Endodermal cell (in vitro differentiated cells): ENCODE data around the gene HOXD8. TPM values are rescaled to one million over a fixed set of nuclear protein-coding genes. Genes with fewer than 3 reads are reported as not detected.

Experiments
- DNase-seq: peaks from one replicate; pipeline ENCODE4 v3.0.0-alpha.2; 2017
- H3K27ac ChIP-seq: 2 replicates; pipeline ENCODE4 v1.5.1; 2013; ENCODE audit warnings: mild to moderate bottlenecking, low read depth, low read length, moderate library complexity
- H3K27me3 ChIP-seq: 2 replicates; pipeline ENCODE4 v1.6.1; 2013; ENCODE audit warnings: mild to moderate bottlenecking, low read length, moderate library complexity; ENCODE audit not compliant: insufficient read depth, control insufficient read depth, poor library complexity, severe bottlenecking
- H3K36me3 ChIP-seq: 2 replicates; pipeline ENCODE4 v1.7.0; 2013; ENCODE audit warnings: mild to moderate bottlenecking, low read length, moderate library complexity; ENCODE audit not compliant: control insufficient read depth, insufficient read depth
- H3K4me1 ChIP-seq: one replicate; pipeline ENCODE4 v1.7.0; 2013; ENCODE audit warnings: low read length; ENCODE audit not compliant: control insufficient read depth, insufficient read depth
- H3K4me3 ChIP-seq: 2 replicates; pipeline ENCODE4 v1.5.1; 2013; ENCODE audit warnings: mild to moderate bottlenecking, low read length, moderate library complexity
- H3K9ac ChIP-seq: 2 replicates; pipeline ENCODE4 v1.6.1; 2013; ENCODE audit warnings: mild to moderate bottlenecking, low read length, moderate library complexity; ENCODE audit not compliant: poor library complexity, severe bottlenecking; ENCODE audit errors: extremely low read depth
- H3K9me3 ChIP-seq: 2 replicates; pipeline ENCODE4 v1.6.1; 2013; ENCODE audit warnings: mild to moderate bottlenecking, low read length, moderate library complexity; ENCODE audit not compliant: control insufficient read depth
- H3K27ac Mint-ChIP-seq: 2 replicates; pipeline ENCODE4 v1.8.0; 2020; ENCODE audit warnings: mixed read lengths
- H3K27me3 Mint-ChIP-seq: 2 replicates; pipeline ENCODE4 v1.8.0; 2021; ENCODE audit warnings: mild to moderate bottlenecking, mixed read lengths; ENCODE audit not compliant: insufficient read depth
- H3K36me3 Mint-ChIP-seq: 2 replicates; pipeline ENCODE4 v1.8.0; 2020; ENCODE audit warnings: low read depth, mixed read lengths
- H3K4me1 Mint-ChIP-seq: 2 replicates; pipeline ENCODE4 v1.8.0; 2020; ENCODE audit warnings: mixed read lengths
- H3K4me3 Mint-ChIP-seq: 2 replicates; pipeline ENCODE4 v1.8.0; 2020; ENCODE audit warnings: mild to moderate bottlenecking, moderate library complexity, mixed read lengths
- H3K9me3 Mint-ChIP-seq: 2 replicates; pipeline ENCODE4 v1.8.0; 2020; ENCODE audit warnings: mild to moderate bottlenecking, mixed read lengths
- WGBS, 2 experiments: methylation state at CpG; one replicate each; pipeline versions ENCODE4 v1.1.5 to v1.1.7; 2013; ENCODE audit warnings: missing lambda C conversion rate in 2 of 2, mixed read lengths in 1 of 2; ENCODE audit not compliant: insufficient coverage in 1 of 2, insufficient read length in 1 of 2; 5-methylcytosine and 5-hydroxymethylcytosine counted together
- total RNA-seq, 2 donors: library from RNA; stranded (reverse); fragmentation: NEBNext Ultra II Directional in 1 of 2; extraction: Animal tissue kit (Norgen Biotek cat#: 25700) in 1 of 2; gene quantifications; 2 replicates in 1 of 2; 3 replicates in 1 of 2; pipeline ENCODE4 v1.2.1, GENCODE V29; 2021
- TF ChIP-seq, protein P1 (sequence below): fragments of 200-600 bp; sonication (generic); conservative IDR thresholded peaks from 2 replicates; pipeline ENCODE4 v1.5.0; 2021; ENCODE audit warnings: antibody characterized with exemption, mild to moderate bottlenecking

HOXD8 gene
- total RNA-seq, 2 donors from 2014 or later = not detected

DNA sequence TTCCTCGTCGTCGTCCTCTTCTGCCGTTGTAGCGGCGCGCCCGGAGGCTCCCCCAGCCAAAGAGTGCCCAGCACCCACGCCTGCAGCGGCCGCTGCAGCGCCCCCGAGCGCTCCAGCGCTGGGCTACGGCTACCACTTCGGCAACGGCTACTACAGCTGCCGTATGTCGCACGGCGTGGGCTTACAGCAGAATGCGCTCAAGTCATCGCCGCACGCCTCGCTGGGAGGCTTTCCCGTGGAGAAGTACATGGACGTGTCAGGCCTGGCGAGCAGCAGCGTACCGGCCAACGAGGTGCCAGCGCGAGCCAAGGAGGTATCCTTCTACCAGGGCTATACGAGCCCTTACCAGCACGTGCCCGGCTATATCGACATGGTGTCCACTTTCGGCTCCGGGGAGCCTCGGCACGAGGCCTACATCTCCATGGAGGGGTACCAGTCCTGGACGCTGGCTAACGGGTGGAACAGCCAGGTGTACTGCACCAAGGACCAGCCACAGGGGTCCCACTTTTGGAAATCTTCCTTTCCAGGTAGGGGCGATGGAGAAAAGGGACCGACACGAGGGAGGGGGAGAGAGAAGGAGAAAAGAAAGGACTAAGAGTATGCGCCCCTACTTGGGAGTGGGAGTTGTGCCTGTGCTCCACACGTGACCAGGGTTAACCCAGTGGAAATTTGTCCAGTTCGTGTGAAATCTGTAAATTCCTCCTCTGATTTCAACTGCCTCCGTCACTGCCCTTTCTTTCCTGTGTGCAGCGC lies 36.2 kb upstream of the HOXD8 start:
- peak overlapping the region; percentile 66 for H3K4me3 ChIP-seq
- no peak overlapping the region for H3K27ac ChIP-seq
- peak; percentile 80 for DNase-seq

DNA sequence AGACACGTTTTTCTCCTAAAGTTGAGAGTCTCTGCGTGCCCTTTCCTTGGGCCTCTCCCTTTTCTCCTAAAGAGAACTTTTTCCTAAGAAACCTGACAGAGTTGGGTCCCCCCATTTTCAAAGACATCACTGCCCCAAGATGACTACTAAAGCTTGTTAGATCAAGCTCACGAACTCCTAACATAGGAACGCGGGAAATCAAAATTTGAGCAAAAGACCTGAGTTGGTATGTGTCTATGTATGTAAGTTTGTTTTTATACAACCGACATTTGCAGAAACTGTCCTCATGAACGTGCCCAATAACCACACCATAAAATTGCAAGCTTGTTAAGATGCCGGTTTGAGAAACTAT lies 35.6 kb upstream of the HOXD8 start:
- no peak overlapping the region for H3K4me3 ChIP-seq

More for the DNA sequence above, 36.2 kb upstream of the HOXD8 start:
- Histone ChIP-seq H3K9ac (no peak overlapping the region), H3K4me1 (peaks cover 5% of the 10 kb centered on the region), H3K9me3 (peaks cover 5% of the 10 kb centered on the region), H3K36me3 (no peaks in the 10 kb centered on the region), H3K27me3 (peaks cover 99% of the 10 kb centered on the region)
- 2 to 4% methylated on average over 36 to 53 of the region's 53 CpGs for WGBS, 2 experiments
- peak overlapping the region; percentile 48 for H3K4me3 Mint-ChIP-seq
- H3K4me1 Mint-ChIP-seq = peaks cover 34% of the 10 kb centered on the region
- H3K27me3 Mint-ChIP-seq = peaks cover 96% of the 10 kb centered on the region
- no peak overlapping the region for H3K27ac Mint-ChIP-seq
- H3K36me3 Mint-ChIP-seq = no peaks in the 10 kb centered on the region
- TF ChIP-seq, protein P1, sequence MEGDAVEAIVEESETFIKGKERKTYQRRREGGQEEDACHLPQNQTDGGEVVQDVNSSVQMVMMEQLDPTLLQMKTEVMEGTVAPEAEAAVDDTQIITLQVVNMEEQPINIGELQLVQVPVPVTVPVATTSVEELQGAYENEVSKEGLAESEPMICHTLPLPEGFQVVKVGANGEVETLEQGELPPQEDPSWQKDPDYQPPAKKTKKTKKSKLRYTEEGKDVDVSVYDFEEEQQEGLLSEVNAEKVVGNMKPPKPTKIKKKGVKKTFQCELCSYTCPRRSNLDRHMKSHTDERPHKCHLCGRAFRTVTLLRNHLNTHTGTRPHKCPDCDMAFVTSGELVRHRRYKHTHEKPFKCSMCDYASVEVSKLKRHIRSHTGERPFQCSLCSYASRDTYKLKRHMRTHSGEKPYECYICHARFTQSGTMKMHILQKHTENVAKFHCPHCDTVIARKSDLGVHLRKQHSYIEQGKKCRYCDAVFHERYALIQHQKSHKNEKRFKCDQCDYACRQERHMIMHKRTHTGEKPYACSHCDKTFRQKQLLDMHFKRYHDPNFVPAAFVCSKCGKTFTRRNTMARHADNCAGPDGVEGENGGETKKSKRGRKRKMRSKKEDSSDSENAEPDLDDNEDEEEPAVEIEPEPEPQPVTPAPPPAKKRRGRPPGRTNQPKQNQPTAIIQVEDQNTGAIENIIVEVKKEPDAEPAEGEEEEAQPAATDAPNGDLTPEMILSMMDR = peak; percentile 62
- H3K9me3 Mint-ChIP-seq = no peaks in the 10 kb centered on the region

DNA sequence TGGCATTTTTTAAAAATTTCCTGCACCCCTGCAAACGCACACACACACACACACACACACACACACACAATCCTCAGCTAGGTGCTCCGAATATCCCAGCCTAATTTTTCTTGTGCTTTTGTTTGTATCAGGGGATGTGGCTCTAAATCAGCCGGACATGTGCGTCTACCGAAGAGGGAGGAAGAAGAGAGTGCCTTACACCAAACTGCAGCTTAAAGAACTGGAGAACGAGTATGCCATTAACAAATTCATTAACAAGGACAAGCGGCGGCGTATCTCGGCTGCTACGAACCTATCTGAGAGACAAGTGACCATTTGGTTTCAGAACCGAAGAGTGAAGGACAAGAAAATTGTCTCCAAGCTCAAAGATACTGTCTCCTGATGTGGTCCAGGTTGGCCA lies 35.2 kb upstream of the HOXD8 start:
- Mint-ChIP-seq H3K27me3 (peaks cover 96% of the 10 kb centered on the region), H3K36me3 (no peaks in the 10 kb centered on the region), H3K9me3 (no peaks in the 10 kb centered on the region), H3K27ac (no peak overlapping the region), H3K4me1 (peaks cover 33% of the 10 kb centered on the region), H3K4me3 (no peak overlapping the region)
- Histone ChIP-seq H3K27me3 (peaks cover 99% of the 10 kb centered on the region), H3K36me3 (no peaks in the 10 kb centered on the region), H3K9ac (no peak overlapping the region), H3K4me1 (peaks cover under 1% of the 10 kb centered on the region), H3K4me3 (no peak overlapping the region), H3K9me3 (peaks cover 5% of the 10 kb centered on the region), H3K27ac (no peak overlapping the region)
- TF ChIP-seq, protein P1 = no peak
- peak; percentile 52 for DNase-seq
- 5 to 6% methylated on average over 10 to 12 of the region's 12 CpGs for WGBS, 2 experiments

More for the DNA sequence above, 35.6 kb upstream of the HOXD8 start:
- H3K9me3 ChIP-seq = peaks cover 5% of the 10 kb centered on the region
- H3K9ac ChIP-seq = no peak overlapping the region
- DNase-seq = no peak
- Mint-ChIP-seq H3K27me3 (peaks cover 96% of the 10 kb centered on the region), H3K36me3 (no peaks in the 10 kb centered on the region), H3K4me1 (peaks cover 32% of the 10 kb centered on the region), H3K4me3 (no peak overlapping the region), H3K27ac (no peak overlapping the region), H3K9me3 (no peaks in the 10 kb centered on the region)
- H3K4me1 ChIP-seq = peaks cover 5% of the 10 kb centered on the region
- no peaks in the 10 kb centered on the region for H3K36me3 ChIP-seq
- TF ChIP-seq, protein P1 = no peak
- H3K27ac ChIP-seq = no peak overlapping the region
- WGBS, 2 experiments = 0 to 10% methylated on average over 2 to 8 of the region's 8 CpGs
- peaks cover 99% of the 10 kb centered on the region for H3K27me3 ChIP-seq
